Coronary artery (tissue), 2 donors: ENCODE results near the gene SLC39A9.

ENCODE experiments used
- DNase-seq: peaks from one replicate; pipeline ENCODE4 v3.0.0-alpha.2; 2017; ENCODE audit warnings: low spot score
- H3K27ac ChIP-seq, 2 donors: fragments of 200-600 bp; sonication (generic); one replicate each; pipeline ENCODE4 v1.5.1; 2016 to 2019
- H3K4me3 ChIP-seq: fragments of 200-600 bp; sonication (generic); 2 replicates; pipeline ENCODE4 v1.5.1; 2016; ENCODE audit warnings: mild to moderate bottlenecking, moderate library complexity
- TF ChIP-seq, protein P1 (sequence below): fragments of 200-600 bp; sonication (generic); IDR thresholded peaks from one replicate; pipeline ENCODE4 v1.5.1; 2019; ENCODE audit warnings: antibody characterized with exemption

Gene SLC39A9

DNA sequence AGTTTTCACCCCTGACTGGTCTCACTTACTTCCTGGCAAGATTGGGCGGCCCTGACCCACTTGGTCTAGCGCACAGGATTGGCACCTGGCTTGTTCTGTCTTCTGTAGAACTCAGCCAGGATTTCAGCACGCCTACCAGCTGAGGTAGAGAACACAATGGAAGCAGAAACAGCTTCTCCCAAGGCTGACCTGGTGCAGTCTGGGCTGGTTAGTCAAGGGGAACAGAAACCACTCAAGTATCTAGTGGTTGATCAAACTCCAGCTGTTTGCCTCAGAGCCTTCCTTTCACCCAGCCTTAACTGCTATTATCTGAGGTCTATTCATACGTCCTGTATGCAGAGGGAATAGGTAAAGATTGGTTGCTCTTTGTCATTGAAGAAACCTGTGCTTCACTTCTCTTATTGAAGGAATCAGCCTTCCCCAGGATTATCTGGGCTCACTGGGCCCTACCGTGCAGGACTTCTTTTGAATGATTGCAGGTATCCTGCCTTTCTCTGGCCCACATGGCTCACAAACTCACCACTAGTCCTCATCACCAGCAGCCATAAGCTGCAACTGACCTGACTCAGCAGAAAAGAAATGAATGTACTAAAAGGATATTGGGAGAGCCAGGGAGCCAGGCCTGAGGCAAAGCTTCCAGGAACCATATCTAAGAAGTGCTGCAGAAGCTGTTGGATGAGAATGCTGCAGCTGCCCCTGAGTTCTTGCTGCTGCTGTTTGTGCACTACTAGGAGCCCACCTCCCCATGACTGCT lies 83.5 kb downstream of the SLC39A9 start:
- TF ChIP-seq, protein P1, sequence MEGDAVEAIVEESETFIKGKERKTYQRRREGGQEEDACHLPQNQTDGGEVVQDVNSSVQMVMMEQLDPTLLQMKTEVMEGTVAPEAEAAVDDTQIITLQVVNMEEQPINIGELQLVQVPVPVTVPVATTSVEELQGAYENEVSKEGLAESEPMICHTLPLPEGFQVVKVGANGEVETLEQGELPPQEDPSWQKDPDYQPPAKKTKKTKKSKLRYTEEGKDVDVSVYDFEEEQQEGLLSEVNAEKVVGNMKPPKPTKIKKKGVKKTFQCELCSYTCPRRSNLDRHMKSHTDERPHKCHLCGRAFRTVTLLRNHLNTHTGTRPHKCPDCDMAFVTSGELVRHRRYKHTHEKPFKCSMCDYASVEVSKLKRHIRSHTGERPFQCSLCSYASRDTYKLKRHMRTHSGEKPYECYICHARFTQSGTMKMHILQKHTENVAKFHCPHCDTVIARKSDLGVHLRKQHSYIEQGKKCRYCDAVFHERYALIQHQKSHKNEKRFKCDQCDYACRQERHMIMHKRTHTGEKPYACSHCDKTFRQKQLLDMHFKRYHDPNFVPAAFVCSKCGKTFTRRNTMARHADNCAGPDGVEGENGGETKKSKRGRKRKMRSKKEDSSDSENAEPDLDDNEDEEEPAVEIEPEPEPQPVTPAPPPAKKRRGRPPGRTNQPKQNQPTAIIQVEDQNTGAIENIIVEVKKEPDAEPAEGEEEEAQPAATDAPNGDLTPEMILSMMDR, result no peak
- no peak for DNase-seq
- H3K27ac ChIP-seq, result no peak overlapping the region
- no peak overlapping the region for H3K4me3 ChIP-seq

DNA sequence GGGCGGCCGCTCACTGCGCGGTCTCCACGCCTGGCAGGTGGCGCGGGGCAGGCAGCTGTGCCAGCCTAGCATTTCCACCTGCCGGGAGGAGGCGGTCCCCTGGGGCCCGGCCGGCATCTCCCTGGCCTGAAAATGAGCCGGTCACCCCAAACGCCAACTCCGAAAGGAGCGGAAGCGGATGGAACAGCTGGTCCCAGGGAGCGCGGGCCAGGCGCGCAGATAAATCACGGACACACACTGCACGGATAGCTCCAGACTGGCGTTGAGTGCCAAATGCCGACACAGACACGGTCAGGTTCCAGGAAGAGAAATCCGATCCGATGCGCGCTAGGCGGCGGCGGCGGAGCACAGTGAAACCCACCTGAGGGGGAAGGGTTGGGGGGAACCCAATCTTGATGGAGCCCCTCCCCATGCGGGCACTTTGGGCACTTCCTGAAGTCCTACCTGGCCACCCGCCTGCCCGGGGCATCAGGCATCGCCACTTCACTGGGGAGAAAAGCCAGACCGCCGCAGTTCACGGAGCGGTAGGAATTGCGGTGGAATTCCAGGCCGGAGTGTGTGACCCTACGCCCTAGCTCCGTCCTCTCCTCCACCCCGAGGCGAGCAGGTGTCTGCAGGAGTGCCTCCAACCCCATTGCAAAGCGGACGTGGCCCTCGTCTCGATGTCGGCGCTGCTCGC lies 85.4 kb downstream of the SLC39A9 start:
- DNase-seq, result no peak
- Histone ChIP-seq H3K27ac (no peak overlapping the region), H3K4me3 (peak overlapping the region; percentile 66)
- TF ChIP-seq, protein P1, result no peak

DNA sequence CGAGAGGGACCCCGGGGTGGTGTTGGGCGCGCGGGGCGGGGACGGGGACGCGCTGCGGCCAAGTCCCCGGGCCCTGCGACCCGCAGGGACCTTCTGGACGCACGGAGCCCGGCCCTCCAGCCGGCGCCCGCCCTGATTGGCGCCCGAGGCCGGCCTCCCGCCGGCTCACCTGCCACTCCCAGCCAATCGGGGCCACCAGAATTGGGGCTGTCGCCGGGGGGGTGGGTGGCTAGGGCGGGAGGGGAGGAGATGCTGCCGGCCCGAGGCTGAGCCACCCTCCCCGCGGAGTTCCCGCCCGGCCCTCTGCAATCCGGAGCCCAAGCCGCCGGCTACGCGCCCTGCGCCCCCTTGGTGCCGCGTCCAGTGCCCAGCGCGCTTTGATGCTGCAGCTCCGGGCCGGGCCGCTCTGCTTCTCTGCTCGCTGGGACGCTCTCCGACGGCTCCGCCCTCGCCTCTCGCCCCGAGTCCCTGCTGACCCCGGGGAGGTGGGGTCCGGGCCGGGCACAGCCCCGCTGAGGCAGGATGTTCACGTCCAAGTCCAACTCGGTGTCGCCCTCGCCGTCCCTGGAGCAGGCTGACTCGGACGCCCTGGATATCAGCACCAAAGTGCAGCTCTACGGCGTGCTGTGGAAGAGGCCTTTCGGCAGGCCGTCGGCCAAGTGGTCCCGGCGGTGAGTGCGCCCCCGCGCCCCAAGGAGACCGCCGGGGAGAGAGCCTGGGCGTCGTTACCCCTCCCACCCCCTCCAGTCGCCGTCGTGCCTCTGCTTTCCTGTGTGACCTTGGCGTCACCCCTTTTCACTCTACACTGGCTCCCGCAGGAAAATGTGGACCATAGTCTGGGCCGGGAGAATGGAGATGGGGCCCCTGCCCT lies 86.2 kb downstream of the SLC39A9 start, which contains the start of gene PLEKHD1:
Gene PLEKHD1, plus strand, starts transcription at position 285 of the 871 bp plus-strand sequence. Its CDS starts 238 bp downstream, at position 523.
- no peak for DNase-seq
- TF ChIP-seq, protein P1, result no peak
- peak within 1 kb of the TSS; percentile 66 for H3K4me3 ChIP-seq
- H3K27ac ChIP-seq, result no peak within 1 kb of the TSS

GRCh38 chr14:69485315-69485660 lies 86.8 kb downstream of the SLC39A9 start:
- TF ChIP-seq, protein P1, result no peak
- Histone ChIP-seq H3K27ac (no peak overlapping the region), H3K4me3 (peak overlapping the region; percentile 66)
- DNase-seq, result peak; percentile 45

DNA sequence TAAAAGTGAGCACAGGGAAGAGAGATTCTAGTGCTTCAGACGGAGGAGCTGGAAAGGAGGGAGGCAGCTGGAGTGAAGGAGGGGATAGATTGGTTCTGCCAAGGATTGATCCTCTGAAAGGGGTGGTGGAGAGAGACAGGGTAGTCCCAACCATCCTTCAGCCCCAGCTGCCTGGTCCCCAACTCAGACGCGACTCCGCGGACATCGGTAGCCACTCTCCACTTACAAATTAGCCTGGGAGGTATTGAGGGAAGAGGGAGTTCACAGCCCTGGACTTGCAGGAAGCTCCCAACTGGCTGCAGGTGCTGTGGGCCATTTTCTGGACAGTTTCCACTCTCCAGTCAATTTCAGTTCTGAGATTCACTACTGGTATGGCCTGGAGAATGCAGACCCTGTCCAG lies 87.2 kb downstream of the SLC39A9 start:
- no peak overlapping the region for H3K27ac ChIP-seq
- DNase-seq, result no peak
- H3K4me3 ChIP-seq, result no peak overlapping the region
- TF ChIP-seq, protein P1, result no peak

GRCh38 chr14:69487226-69487625 lies 88.7 kb downstream of the SLC39A9 start:
- H3K27ac ChIP-seq, result no peak overlapping the region
- no peak overlapping the region for H3K4me3 ChIP-seq
- no peak for DNase-seq
- TF ChIP-seq, protein P1, result no peak
